HG03280 (cell line): Measurements from ENCODE around the gene SGO2.
"Not testable (repeated sequence)": the region's sequence is repeated elsewhere in the genome, so short reads cannot be mapped to it uniquely, and the experiment has no call there.

Source experiments
- ATAC-seq: cut with Tn5 transposase; IDR thresholded peaks from one replicate; pipeline ENCODE4 v1.9.1; 2021; ENCODE audit warnings: mild to moderate bottlenecking, moderate library complexity; ENCODE audit not compliant: unreplicated experiment

The SGO2 gene

DNA sequence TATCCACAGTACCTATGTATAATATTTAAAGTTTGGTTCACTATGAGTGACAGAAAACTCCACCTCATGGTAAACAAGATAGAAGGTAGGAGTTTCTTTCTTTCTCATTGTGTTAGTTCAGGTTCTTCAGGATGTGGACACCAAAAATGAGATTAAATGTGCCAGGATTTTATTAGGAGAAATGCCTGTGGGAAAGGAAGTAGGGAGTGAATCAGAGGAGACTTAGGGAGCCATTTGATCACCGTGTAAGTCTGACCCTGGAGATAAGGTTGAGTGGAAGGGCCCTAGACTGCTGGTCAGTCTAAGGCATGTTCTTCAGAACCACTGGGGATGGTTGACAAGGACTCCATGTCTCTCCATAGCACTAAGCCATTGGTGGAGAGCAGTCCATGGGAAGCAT, 67.9 kb downstream of the SGO2 start:
- ATAC-seq: no peak

DNA sequence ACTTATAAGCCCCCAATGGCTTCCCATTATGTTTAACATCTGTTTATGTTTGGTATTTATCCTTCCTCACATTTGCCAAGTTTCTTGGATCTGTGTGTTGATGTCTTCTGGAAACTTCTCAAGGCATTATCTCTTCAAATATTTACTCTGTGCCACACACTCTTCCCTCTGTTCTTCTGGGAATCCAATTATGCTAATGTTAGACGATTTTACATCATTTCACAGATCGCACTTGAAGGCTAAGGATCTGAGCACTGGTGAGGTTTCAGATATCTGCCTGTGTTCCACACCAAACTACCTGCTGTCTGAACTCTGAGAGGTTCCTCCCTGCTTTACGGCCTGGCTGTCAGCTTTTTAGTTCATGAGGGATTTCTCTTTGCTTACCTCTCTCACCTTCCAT, 69.9 kb downstream of the SGO2 start:
- no peak for ATAC-seq

DNA sequence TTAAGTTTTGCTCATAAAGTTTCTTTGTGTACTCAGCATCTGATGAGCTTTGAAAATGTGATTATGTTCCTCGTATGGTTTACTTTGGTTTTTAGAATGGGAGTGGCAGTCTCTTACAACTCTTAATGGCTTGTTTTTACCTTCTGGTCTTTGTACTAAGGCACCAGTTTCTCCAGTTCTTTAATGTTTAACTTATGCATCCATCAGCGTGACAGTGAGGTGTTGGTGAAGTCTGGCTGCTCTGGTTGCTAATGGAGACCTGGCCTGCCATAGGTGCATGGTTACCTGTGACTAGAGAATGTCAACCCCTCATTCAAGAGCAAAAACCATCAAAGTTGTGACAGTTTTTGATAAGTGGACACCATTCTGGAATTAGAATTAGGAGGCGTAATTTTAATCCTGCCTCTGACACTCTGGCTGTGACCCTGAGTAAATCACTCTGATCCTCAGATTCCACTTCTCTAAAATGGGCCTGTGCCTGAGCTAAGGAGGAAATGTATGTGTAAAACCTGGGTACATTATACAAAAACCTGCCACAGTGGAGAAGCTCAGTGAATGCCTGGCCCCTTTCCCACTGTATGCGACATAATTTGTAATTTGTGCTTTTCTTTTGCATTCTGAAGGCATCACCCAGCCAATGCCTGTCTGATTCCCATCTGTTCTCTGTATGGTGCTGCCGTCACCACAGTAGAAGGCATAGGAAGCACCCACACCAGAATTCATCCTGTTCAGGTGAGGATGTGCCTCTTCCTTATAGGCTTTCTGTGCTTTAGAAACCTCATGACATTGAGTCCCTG, 71.0 kb downstream of the SGO2 start:
- ATAC-seq: no peak

DNA sequence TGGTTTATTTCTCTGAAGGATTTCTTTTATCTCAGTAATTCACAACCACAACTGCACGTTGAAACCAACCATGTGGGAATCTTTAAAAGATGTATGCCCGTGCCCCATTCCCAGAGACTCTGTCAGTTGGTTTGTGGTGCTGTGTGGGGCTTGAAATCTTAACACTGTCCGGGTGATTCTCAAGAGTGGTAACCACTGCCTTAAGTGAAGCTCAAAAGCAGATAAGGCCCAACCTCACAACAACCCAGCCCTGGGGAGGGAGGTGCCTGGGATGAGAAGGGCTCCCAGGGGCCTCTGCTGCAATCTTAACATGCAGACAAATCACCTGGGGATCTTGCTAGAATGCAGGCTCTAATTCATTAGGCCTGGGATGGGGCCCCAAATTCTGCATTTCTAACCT, 73.2 kb downstream of the SGO2 start:
- no peak for ATAC-seq

DNA sequence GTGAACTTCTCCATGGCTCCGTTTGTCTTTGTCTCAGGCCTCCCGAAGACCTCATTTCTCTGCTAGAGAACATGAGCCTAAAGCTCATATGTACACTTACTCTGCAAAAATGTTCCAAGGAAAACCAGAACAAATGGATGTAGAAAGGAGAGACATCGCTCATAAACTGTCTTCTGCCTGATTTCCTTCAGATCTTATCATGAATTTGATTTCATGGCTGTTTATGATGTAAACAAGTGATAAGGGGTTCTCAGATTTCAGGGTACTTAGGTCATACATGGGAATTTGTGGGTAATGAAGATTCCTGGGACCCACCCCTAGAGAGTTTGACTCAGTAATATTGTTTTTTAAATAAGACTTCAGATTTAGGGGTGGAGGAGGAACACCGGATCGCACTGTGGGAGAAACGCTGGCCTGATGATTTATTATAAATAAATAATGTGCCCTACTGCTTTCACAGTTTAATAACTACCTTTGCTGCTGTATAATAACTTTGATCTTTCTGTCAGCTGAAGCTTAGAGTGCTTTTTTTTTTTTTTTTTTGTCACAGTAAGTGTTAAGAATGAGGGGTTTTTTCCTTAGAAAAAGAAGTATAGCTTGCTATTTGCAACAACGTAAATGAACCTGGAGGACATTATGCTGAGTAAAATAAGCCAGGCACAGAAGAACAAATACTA, 74.7 kb downstream of the SGO2 start:
- no peak for ATAC-seq

DNA sequence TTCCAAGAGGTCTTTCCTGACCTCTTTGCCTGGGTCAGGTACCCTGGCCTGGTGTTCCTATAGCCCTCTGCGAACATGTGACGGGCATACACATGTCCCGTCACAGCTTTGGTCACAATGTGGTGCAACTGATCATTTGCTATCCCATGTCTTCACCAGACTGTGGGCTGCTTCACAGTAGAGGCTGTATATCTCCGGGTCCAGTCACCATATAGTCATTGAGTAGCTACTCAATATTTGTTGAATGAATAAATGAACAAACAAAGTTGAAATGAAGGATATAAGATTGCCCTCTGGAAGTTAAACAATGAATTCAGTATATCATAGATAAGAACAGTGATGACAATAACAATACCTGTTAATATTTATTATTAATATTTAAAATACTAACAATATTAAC, 76.6 kb downstream of the SGO2 start:
- no peak for ATAC-seq

DNA sequence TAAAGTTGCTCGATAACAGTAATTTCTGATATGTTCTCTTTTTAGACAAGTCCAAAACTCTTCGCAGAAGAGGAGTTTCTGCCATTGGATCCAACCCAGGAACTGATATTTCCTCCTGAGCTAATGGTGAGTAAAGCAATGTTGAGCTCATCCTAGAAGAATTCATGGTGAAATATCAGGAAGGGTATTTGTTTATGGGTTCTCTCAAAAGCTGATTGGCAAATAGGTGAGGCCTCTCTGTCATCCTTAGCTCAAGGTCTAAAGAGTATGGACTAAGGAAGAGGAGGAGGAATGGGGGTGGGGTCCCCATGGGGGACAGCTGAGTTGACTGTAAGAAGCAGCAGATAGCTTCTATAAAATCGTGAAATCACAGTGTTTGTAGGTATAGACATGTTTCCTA, 78.0 kb downstream of the SGO2 start:
- no peak for ATAC-seq

DNA sequence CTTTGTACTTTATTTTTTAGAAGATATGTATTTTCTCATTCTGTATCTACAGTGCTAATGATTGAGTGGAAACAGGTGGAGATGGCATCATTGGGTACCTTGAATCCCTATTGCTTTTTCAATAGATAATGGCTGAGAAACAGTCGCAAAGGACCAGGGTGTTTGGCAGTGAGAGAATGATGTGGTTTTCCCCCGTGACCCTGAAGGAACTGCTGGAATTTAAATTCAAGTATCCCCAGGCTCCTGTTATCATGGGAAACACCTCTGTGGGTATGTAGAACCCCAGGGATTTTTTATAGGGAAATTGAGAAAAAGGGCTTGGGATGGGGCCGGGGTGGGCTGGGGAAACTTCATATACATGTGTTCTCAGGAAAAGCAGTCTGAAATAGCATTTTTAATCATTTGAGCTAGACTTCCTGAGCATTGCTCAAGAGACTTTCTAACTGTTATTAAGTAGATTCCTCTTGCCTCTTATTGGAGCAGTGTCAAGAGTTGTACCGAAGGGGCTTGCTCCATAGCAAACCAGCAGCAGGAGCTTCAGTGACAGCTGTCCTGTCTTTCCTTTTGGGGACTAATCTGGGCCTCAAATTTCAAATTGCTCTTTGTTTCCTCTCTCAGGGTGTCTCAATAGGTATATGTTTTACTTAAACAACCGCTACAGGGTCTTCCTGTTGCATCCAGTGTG, 78.7 kb downstream of the SGO2 start:
- ATAC-seq: no peak

DNA sequence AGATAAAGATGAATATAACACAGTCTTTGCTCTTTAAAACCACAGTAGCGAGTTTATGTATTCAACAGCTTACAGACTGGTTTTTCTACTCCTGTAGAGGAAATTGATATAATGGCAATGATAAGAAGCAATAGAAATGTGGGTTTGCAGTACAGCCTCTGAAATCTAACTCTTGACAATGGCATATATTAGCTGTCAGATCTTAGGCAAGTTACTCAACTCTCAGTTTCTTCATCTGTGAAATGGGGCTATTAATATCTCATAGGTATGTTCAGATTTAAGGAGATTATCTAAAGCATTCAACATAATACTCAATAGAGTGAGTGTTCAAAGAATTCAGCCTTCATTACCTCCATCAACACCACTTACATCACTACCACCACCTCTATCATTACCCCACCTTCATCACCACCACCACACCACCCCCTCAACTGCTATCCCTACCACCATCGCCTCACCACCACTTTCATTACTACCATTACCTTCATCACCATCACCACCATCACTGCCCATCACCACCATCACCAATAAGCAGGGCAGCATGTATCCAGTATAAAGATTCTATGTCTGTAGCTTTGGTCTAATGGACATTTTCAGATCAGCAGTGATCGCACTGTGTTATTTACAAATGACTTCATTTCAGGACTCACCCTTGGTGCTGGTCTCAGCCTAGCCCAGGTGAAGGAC, 82.5 kb downstream of the SGO2 start:
- no peak for ATAC-seq

DNA sequence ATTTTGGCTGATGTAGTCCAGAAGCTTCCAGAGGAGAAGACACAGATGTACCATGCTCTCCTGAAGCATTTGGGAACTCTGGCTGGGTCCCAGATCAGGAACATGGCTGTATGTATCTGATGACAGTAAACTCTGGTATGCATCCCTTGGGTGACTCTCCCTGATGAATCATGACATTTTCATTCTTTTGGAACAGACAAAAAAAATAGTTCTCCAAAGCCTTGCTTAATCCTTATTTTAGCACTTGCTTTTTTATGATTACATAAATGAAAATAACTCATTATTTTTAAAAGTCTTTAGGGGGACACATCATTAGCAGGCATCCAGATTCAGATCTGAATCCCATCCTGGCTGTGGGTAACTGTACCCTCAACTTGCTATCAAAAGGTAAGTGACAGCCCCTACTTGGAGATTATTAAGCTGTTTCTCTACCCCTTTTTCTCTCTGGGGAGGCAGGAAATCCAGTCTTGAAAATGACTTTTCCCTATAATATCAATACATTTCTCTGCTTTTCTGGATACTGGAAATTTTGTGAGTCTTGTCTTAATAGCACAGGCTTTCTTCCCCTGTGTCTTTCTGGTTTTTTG, 83.1 kb downstream of the SGO2 start:
- no peak for ATAC-seq

DNA sequence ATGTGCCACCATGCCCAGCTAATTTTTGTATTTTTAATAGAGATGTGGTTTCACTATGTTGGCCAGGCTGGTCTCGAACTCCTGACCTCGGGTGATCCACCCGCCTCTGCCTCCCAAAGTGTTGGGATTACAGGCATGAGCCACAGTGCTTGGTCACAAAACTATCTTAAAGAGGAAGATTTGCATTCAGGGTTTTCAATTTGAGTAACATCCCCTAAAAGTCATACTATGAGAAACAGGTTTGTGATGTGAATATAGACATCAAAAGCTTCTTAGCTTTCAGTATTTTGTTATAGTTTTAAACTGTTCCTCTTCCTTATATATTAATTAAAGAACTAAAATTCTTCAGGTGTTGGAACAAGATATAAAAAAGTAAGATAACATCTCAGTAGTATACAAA, 84.2 kb downstream of the SGO2 start:
- not testable (repeated sequence) for ATAC-seq

DNA sequence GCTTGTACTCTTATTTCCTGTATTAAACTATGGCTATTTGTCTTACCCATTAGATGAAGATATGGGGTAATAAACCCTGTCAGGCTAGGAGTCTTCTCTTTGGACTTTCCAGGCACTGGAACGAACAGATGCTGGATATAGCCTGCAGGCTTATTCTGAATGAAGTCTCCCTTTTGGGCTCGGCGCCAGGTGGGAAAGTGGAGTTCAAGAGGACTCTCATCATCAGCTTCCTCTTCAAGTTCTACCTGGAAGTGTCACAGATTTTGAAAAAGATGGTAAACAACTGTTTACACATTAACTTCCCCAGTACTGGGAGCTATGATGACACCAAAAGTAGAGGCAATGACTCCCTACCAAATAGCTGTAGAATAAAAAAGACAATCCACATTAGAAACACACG, 87.7 kb downstream of the SGO2 start:
- no peak for ATAC-seq

DNA sequence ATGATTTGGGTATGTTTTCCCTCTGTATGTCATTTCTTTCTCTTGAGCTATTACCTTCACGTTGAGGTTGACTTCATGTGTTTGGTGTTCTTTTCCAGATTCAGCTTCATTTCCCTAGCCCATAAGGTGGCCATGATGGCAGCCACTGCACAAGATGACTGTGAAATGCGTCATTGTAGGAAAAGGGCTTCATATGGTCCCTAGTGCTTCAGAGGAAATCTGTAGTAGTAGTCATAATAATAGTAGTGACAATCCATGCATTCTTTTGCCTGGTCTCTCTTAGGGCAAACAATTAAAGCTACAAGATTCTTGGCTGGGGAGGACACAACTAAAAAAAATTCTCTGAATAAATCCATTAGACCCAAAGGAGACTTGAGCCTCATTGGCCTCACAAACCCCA, 88.2 kb downstream of the SGO2 start:
- ATAC-seq: no peak

DNA sequence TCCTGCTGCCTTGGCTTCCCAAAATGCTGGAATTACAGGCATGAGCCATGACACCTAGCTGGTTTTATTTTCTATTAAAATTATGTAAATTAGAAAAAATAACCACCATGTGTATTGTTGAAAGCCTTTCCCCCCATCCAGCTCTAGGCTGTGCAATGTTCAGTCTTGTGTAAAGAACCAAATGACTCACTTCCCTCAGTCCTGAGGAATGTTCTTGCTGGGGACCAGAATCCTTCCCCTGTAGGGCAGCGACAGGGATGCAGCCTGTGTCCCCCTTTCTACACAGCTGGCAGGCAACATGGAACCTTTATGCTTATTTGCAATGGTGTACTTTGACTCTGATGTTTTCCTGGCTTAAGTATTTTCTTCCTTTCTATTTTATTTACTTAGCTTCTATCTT, 89.2 kb downstream of the SGO2 start:
- no peak for ATAC-seq

DNA sequence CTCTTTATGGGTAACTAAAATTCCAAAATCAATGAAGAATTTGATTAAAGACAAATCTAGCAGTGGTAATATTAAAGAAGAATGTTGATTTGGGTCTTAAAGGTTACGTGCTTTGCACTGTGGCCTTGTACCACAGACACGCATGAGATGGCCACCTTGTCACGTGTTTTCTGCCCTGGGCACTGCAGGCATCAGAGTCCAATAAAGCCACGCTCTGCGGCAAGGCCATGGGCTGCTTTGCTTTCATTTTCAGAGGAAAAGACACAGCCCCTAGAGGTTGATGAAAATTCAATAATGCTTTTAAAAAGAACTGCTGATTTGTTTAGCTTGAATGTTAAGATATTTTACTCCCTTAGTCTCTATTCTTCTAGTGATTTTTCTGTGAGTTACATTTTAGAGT, 90.2 kb downstream of the SGO2 start:
- ATAC-seq: peak; percentile 45

DNA sequence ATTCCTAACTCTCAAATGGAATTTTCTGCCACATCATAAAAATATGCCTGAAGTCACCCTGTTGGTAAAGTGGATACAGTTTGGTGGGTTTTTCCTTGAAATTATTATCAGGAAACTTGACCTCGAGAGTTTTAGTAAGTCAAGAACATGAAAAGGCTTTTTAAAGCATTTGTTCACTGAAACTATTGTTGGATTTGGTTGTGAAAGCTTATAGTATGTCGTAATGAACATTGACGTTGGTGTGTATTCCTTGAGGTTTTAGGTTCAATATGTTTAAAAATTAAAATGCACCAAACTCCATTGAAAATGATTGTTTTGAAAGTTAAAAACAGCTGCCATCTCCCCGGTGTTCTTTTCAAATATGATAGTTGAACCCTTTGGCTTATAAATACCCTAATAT, 90.6 kb downstream of the SGO2 start:
- ATAC-seq: no peak

DNA sequence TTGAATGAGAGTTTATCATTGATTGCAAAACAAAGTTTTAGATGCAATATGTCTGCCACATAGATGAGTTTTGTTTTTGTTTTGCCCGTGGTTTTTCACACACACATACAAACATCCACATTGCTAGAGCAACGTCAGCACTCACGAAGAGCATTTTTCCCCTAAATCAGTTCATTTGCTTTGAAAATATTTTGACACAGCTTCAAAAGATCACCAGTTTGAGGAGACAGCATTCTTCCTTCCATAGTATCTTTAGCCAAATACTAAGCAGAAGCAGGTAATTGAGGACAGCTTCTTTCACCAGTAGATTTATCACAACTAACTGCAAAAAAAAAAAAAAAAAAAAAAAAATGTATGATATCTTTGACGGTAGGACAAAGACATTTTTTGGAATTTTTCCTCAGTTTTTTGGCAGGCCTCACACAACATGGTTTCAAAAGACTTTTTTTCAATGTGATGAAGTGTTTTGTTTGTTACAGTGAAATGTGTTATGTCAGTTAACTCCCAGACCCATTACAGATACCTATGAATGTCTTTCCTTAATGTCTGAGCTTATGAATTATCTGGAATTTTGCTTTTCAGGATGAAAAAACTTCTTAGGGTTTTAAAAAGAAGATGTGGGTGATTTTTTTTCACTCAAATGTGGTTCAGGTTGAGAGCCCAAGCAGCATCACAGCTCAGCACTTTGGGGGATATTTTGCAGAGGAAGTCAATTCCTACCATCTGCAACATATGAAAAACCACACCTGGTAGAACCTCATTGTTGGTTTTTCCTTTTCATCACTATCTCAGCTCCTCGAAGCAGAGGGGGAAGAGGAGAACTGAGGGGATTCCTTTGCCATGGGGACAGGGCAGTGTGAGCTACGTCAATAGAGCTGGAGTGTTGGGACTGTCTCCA, 91.4 kb downstream of the SGO2 start:
- ATAC-seq: no peak

DNA sequence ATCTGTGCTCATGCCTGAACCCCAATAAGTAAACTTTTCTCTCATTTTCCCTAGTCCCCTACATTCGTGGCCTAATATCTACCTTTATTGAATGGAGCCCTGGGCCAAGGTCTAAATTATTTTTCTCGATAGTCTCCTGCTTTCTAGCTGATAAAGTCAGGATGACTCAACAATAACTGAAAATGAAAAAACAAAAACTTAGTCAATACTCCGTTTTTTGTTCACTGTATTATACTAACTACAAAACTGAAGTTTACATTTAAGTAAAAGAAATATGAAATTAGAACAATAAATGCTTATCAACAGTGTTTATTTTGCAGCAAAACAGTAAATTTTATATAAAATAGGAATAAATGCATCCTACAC, 92.0 kb downstream of the SGO2 start:
- no peak for ATAC-seq

DNA sequence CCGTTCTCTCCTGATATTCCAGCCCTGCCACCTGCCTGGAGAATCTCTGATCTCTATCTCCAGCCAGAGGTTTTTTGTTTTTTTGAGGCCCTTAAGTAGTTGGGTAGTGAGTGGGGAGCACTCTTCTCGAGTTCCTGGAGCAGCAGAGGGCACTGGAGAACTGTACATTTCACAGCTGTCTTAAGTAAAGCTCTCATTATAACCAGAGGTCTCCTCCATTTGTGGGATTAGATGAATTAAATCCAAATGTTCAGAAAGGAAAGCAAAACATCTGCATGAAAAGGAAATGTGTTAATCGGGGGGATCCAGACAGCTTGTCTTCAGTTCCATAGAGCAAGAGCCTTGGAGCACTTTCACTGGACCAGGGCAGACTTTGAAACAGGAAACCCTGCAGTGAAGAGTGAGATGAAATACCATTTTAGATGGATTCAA, 92.6 kb downstream of the SGO2 start:
- no peak for ATAC-seq

DNA sequence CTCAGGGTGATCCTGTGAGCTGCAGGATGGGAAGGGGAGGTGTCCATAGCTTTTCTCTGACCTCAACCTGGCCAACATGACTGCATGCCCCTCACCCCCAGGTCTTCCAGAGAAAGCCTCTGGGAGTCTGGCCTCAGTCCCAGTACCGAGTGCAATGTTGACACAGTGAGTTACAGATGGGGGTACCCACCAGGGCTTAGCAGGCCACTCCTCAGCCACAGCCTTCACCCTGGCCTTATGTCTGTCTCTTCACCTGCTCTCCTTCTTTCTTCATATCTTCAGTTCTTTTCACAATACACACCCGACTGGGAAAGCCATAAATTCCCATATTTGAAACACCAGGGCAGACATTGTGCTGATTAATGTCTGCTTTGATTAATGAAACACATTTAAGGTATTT, 93.3 kb downstream of the SGO2 start:
- no peak for ATAC-seq
